GM13976 (cell line): Measurements from ENCODE around the gene HBZ.
"Not testable (repeated sequence)": the region's sequence is repeated elsewhere in the genome, so short reads cannot be mapped to it uniquely, and the experiment has no call there.

Experiments
- DNase-seq: peaks from one replicate; pipeline ENCODE4 v3.0.0; 2012; ENCODE audit warnings: low spot score
- CTCF ChIP-seq: IDR thresholded peaks from 2 replicates; pipeline ENCODE4 v1.5.1; 2012; ENCODE audit warnings: borderline replicate concordance, mild to moderate bottlenecking; ENCODE audit not compliant: insufficient read depth; ENCODE audit errors: extremely low read depth, missing control alignments, control extremely low read depth
- in situ Hi-C: fragments of 300-500 bp; cut with MboI; formaldehyde crosslinking; loops from one replicate; pipeline ENCODE4 v1.12.0; 2022; ENCODE audit warnings: low sequenced_read_pairs, mixed read lengths, inconsistent platforms; ENCODE audit not compliant: unreplicated experiment

Gene HBZ

GRCh38 chr16:170788-171187 is 18.3 kb downstream of the HBZ start:
- DNase-seq = no peak
- in situ Hi-C loops = no loop called here

GRCh38 chr16:172374-172941 is 20.0 kb downstream of the HBZ start, which contains the start of gene HBA2:
HBA2 (plus strand) TSS chr16:172876; CDS start chr16:172913, 37 bp downstream.
- in situ Hi-C loops = not testable (repeated sequence)

More at GRCh38 chr16:170788-171187, 18.3 kb downstream of the HBZ start:
- TF ChIP-seq CTCF = no peak

GRCh38 chr16:173211-173854 is 20.9 kb downstream of the HBZ start:
- DNase-seq, in situ Hi-C loops: not testable (repeated sequence)

More at GRCh38 chr16:172374-172941, 20.0 kb downstream of the HBZ start, which contains the start of gene HBA2:
- DNase-seq = not testable (repeated sequence)

- in situ Hi-C loops, DNase-seq: not testable (repeated sequence)
Observed at GRCh38 chr16:173928-174769, 21.7 kb downstream of the HBZ start.

- in situ Hi-C loops = no loop called here
- DNase-seq = no peak
- TF ChIP-seq CTCF = no peak
Observed at GRCh38 chr16:175011-175949, 22.8 kb downstream of the HBZ start.

GRCh38 chr16:176006-176405 is 23.6 kb downstream of the HBZ start:
- in situ Hi-C loops = not testable (repeated sequence)

GRCh38 chr16:176477-177382 is 24.3 kb downstream of the HBZ start, which contains the start of gene HBA1:
HBA1 (plus strand) TSS chr16:176680; CDS start chr16:176717, 37 bp downstream.
- in situ Hi-C loops, DNase-seq: not testable (repeated sequence)

More at GRCh38 chr16:176006-176405, 23.6 kb downstream of the HBZ start:
- not testable (repeated sequence) for DNase-seq

GRCh38 chr16:177394-177822 is 25.0 kb downstream of the HBZ start:
- in situ Hi-C loops = no loop called here
- no peak for DNase-seq
- no peak for TF ChIP-seq CTCF
